PC-3 (cell line): ENCODE measurements around the gene TNNT2. TPM values are rescaled to one million over a fixed set of nuclear protein-coding genes. Genes with fewer than 3 reads are reported as not detected.

Experiments
- ATAC-seq: fragments of 200-7000 bp; cut with Tn5 transposase; 2 replicates; pipeline ENCODE4 v1.9.1; 2020; ENCODE audit warnings: mild to moderate bottlenecking, moderate library complexity
- BruUV-seq: library from RNA; stranded (reverse); fragments of 400-500 nt; replicated peaks from 2 replicates; lab custom pipeline; 2021; lab: Mats Ljungman, UMichigan
- CTCF ChIA-PET: fragments of 300-600 bp; sonication (Branson Sonifier 250); formaldehyde crosslinking; loops from one replicate; lab custom pipeline; 2022; ENCODE audit warnings: antibody characterized with exemption; lab: Charles Lee
- POLR2A ChIA-PET: fragments of 300-600 bp; sonication (Branson Sonifier 250); formaldehyde crosslinking; loops from one replicate; lab custom pipeline; 2022; ENCODE audit warnings: antibody characterized with exemption; ENCODE audit not compliant: unreplicated experiment; lab: Charles Lee
- DNase-seq: peaks from one replicate; pipeline ENCODE4 v3.0.0-alpha.2; 2015
- H2AFZ ChIP-seq: fragments of 300-600 bp; sonication (generic); 2 replicates; pipeline ENCODE4 v1.6.0; 2016; ENCODE audit warnings: antibody characterized with exemption, low read length
- H3F3A ChIP-seq: fragments of 300-600 bp; sonication (generic); one replicate; pipeline ENCODE4 v1.6.0; 2017; ENCODE audit warnings: antibody characterized with exemption, low read length, control low read depth, mild to moderate bottlenecking; ENCODE audit not compliant: unreplicated experiment
- H3K27ac ChIP-seq: fragments of 300-600 bp; sonication (generic); 2 replicates; pipeline ENCODE4 v1.5.1; 2016; ENCODE audit warnings: mild to moderate bottlenecking, low read length
- H3K27me3 ChIP-seq: fragments of 300-600 bp; sonication (generic); 2 replicates; pipeline ENCODE4 v1.6.1; 2016; ENCODE audit warnings: low read length, mixed read lengths
- H3K36me3 ChIP-seq: fragments of 300-600 bp; sonication (generic); 2 replicates; pipeline ENCODE4 v1.6.1; 2016; ENCODE audit warnings: low read depth, mixed run types, low read length, mixed read lengths
- H3K4me1 ChIP-seq: fragments of 300-600 bp; sonication (generic); 2 replicates; pipeline ENCODE4 v1.5.1; 2016; ENCODE audit warnings: low read length; ENCODE audit not compliant: insufficient read depth
- H3K4me2 ChIP-seq: fragments of 300-600 bp; sonication (generic); 2 replicates; pipeline ENCODE4 v1.6.0; 2016; ENCODE audit warnings: low read length
- H3K4me3 ChIP-seq: fragments of 300-600 bp; sonication (generic); 2 replicates; pipeline ENCODE4 v1.5.1; 2016; ENCODE audit warnings: mild to moderate bottlenecking, low read length, mixed read lengths
- H3K79me2 ChIP-seq: fragments of 300-600 bp; sonication (generic); 2 replicates; pipeline ENCODE4 v1.6.1; 2017; ENCODE audit warnings: low read length, mixed read lengths
- H3K9ac ChIP-seq: fragments of 300-600 bp; sonication (generic); 2 replicates; pipeline ENCODE4 v1.6.0; 2016; ENCODE audit warnings: mild to moderate bottlenecking, low read length
- H3K9me2 ChIP-seq: fragments of 300-600 bp; sonication (generic); replicated peaks from 2 replicates; pipeline ENCODE4 v1.6.1; 2016; ENCODE audit warnings: mixed run types, low read length, mixed read lengths
- H3K9me3 ChIP-seq: fragments of 300-600 bp; sonication (generic); 2 replicates; pipeline ENCODE4 v1.6.1; 2016; ENCODE audit warnings: low read length, mixed read lengths
- H4K20me1 ChIP-seq: fragments of 300-600 bp; sonication (generic); 2 replicates; pipeline ENCODE4 v1.6.1; 2016; ENCODE audit warnings: low read length, mixed read lengths
- CTCF ChIP-seq: fragments of 300-600 bp; sonication (generic); conservative IDR thresholded peaks from 2 replicates; pipeline ENCODE4 v1.5.1; 2017; ENCODE audit warnings: antibody characterized with exemption, low read depth, mild to moderate bottlenecking, low read length
- EZH2 ChIP-seq: fragments of 300-600 bp; sonication (generic); IDR thresholded peaks from one replicate; pipeline ENCODE4 v1.6.1; 2017; ENCODE audit warnings: antibody characterized with exemption, mild to moderate bottlenecking, low read length; ENCODE audit not compliant: unreplicated experiment
- EZH2phosphoT487 ChIP-seq: fragments of 300-600 bp; sonication (generic); IDR thresholded peaks from 2 replicates; pipeline ENCODE4 v1.6.1; 2018; ENCODE audit warnings: mild to moderate bottlenecking, antibody characterized with exemption, low read length, borderline replicate concordance
- intact Hi-C: fragments of 100-400 bp; cut with micrococcal nuclease; formaldehyde crosslinking; loops from 2 replicates; pipeline ENCODE4 v1.9.0; 2023
- total RNA-seq: library from RNA; depleted of rRNA; stranded (reverse); fragments of >200 nt; gene quantifications from 2 replicates; pipeline ENCODE4 v1.2.3, GENCODE V29; 2014

TNNT2 gene
- total RNA-seq, 1 experiment from 2014 or later = 1.1 TPM

- H4K20me1 ChIP-seq = no peaks in the 10 kb centered on the region
- no TSS peak for BruUV-seq
- H3K4me1 ChIP-seq = no peaks in the 10 kb centered on the region
- no peak overlapping the region for H3K9ac ChIP-seq
- no peaks in the 10 kb centered on the region for H3F3A ChIP-seq
- no peak overlapping the region for H2AFZ ChIP-seq
- CTCF ChIA-PET = interaction anchor here (0.5 to 2.4 kb wide), 14 partner anchors 12 to 132 kb away, joined by 3 to 13 read pairs (median 3); no protein-coding TSS in a partner anchor
- no peak overlapping the region for H3K27ac ChIP-seq
- no peak overlapping the region for H3K4me2 ChIP-seq
- H3K9me3 ChIP-seq = no peaks in the 10 kb centered on the region
- DNase-seq (peak; percentile 93), ATAC-seq (peak; percentile 83)
- H3K27me3 ChIP-seq = peaks cover 8% of the 10 kb centered on the region
- H3K36me3 ChIP-seq = no peaks in the 10 kb centered on the region
- intact Hi-C loops = loop anchor here (1.0 to 5.0 kb wide), 3 partner anchors 96 to 275 kb away; no protein-coding TSS in a partner anchor
- no peaks in the 10 kb centered on the region for H3K79me2 ChIP-seq
- H3K4me3 ChIP-seq = no peak overlapping the region
- POLR2A ChIA-PET = interaction anchor here (0.6 kb wide), 1 partner anchor 13 kb away, joined by 3 read pairs; no protein-coding TSS in a partner anchor
- H3K9me2 ChIP-seq = no peaks in the 10 kb centered on the region
- TF ChIP-seq EZH2 (no peak), CTCF (peak; percentile 100), EZH2phosphoT487 (no peak)
Observed at GRCh38 chr1:201361652-201362504, 15.6 kb downstream of the TNNT2 start.

GRCh38 chr1:201360901-201361651, 16.4 kb downstream of the TNNT2 start:
- no peak overlapping the region for H2AFZ ChIP-seq
- H3K9ac ChIP-seq = no peak overlapping the region
- ChIA-PET POLR2A (no interaction called here), CTCF (interaction anchor here (0.5 to 2.4 kb wide), 15 partner anchors 11 to 319 kb away, joined by 3 to 13 read pairs (median 3); no protein-coding TSS in a partner anchor)
- H3K4me1 ChIP-seq = no peaks in the 10 kb centered on the region
- TF ChIP-seq EZH2phosphoT487 (no peak), EZH2 (no peak), CTCF (no peak)
- intact Hi-C loops = loop anchor here (1.0 to 5.0 kb wide), 3 partner anchors 95 to 274 kb away; no protein-coding TSS in a partner anchor
- no peaks in the 10 kb centered on the region for H3F3A ChIP-seq
- no TSS peak for BruUV-seq
- H3K4me3 ChIP-seq = no peak overlapping the region
- no peaks in the 10 kb centered on the region for H3K9me2 ChIP-seq
- no peaks in the 10 kb centered on the region for H3K9me3 ChIP-seq
- no peak for ATAC-seq
- no peaks in the 10 kb centered on the region for H4K20me1 ChIP-seq
- no peaks in the 10 kb centered on the region for H3K36me3 ChIP-seq
- 0 out of 2 replicates have a peak, but pooled peaks cover under 1% of the 10 kb centered on the region for H3K27me3 ChIP-seq
- DNase-seq = no peak
- no peaks in the 10 kb centered on the region for H3K79me2 ChIP-seq
- H3K27ac ChIP-seq = no peak overlapping the region
- H3K4me2 ChIP-seq = no peak overlapping the region
